HepG2 (cell line): Measurements from ENCODE around the gene CHID1. TPM values are rescaled to one million over a fixed set of nuclear protein-coding genes. Genes with fewer than 3 reads are reported as not detected.

Experiments
- ESRRA ChIP-seq: sonication (generic); formaldehyde crosslinking; IDR thresholded peaks from 2 replicates; pipeline ENCODE4 v1.5.1; 2020; ENCODE audit warnings: mild to moderate bottlenecking, low read depth, missing genetic modification reagents
- KIAA2018 ChIP-seq: sonication (generic); formaldehyde crosslinking; IDR thresholded peaks from 2 replicates; pipeline ENCODE4 v1.5.0; 2020; ENCODE audit warnings: mild to moderate bottlenecking, missing genetic modification reagents, borderline replicate concordance
- LBX2 ChIP-seq: sonication (generic); formaldehyde crosslinking; IDR thresholded peaks from 2 replicates; pipeline ENCODE4 v1.5.0; 2020; ENCODE audit warnings: missing genetic modification reagents, mild to moderate bottlenecking, borderline replicate concordance
- MED13 ChIP-seq: sonication (generic); formaldehyde crosslinking; IDR thresholded peaks from 2 replicates; pipeline ENCODE4 v1.5.0; 2020; ENCODE audit warnings: missing genetic modification reagents
- MXI1 ChIP-seq: IDR thresholded peaks from 3 replicates; pipeline ENCODE4 v1.6.1; 2012; ENCODE audit warnings: low read depth, low read length, inconsistent platforms, borderline replicate concordance
- ZNF205 ChIP-seq: IDR thresholded peaks from 2 replicates; pipeline ENCODE4 v1.6.1; 2018; ENCODE audit warnings: missing biosample characterization, missing genetic modification reagents
- ZNF274 ChIP-seq: sonication (generic); formaldehyde crosslinking; IDR thresholded peaks from 2 replicates; pipeline ENCODE4 v1.5.1; 2020; ENCODE audit warnings: mild to moderate bottlenecking, missing genetic modification reagents
- ZNF317 ChIP-seq: sonication (generic); formaldehyde crosslinking; IDR thresholded peaks from 2 replicates; pipeline ENCODE4 v1.5.0; 2020; ENCODE audit warnings: mild to moderate bottlenecking, missing genetic modification reagents
- ZNF546 ChIP-seq: sonication (generic); formaldehyde crosslinking; conservative IDR thresholded peaks from 2 replicates; pipeline ENCODE4 v1.8.1; 2023; ENCODE audit warnings: mild to moderate bottlenecking, missing genetic modification reagents
- ZNF557 ChIP-seq: sonication (generic); formaldehyde crosslinking; IDR thresholded peaks from 2 replicates; pipeline ENCODE4 v1.4.0; 2020; ENCODE audit warnings: missing genetic modification reagents
- polyA plus RNA-seq, 8 experiments: library from polyadenylated mRNA; depleted of rRNA in 3 of 8; stranded (reverse) in 7 of 8; unstranded in 1 of 8; fragments of >200 nt; fragmentation: Illumina TruSeq in 4 of 8; extraction: Trizol in 4 of 8; gene quantifications; 2 replicates each; pipeline versions ENCODE4 v1.2.1 to v1.2.3, GENCODE V29; 2011 to 2016; ENCODE audit warnings: low read depth in 4 of 8, missing spikeins in 1 of 8, mixed read lengths in 1 of 8; ENCODE audit not compliant: insufficient read depth in 1 of 8
- total RNA-seq, 5 experiments: library from RNA; depleted of rRNA; stranded (reverse); fragments of >200 nt; fragmentation: Illumina TruSeq; extraction: Trizol; gene quantifications; 2 replicates each; pipeline ENCODE4 v1.2.3, GENCODE V29; 2016; ENCODE audit warnings: low read depth in 1 of 5
- TF ChIP-seq, protein P1 (sequence below), 2 experiments: IDR thresholded peaks; 2 replicates each; pipeline ENCODE4 v1.6.1; 2011 to 2012; ENCODE audit warnings: low read length in 2 of 2, borderline replicate concordance in 1 of 2, low read depth in 1 of 2, mild to moderate bottlenecking in 1 of 2, moderate library complexity in 1 of 2
- TF ChIP-seq, protein P2 (sequence below): sonication (generic); formaldehyde crosslinking; IDR thresholded peaks from 2 replicates; pipeline ENCODE4 v1.4.0; 2020; ENCODE audit warnings: missing genetic modification reagents

CHID1 gene
- total and polyA plus RNA-seq, 2 of the 13 experiments (the other 11 are each of a cell fraction or from before 2014, with no cell fraction given) = 65.1 to 93.6 TPM

DNA sequence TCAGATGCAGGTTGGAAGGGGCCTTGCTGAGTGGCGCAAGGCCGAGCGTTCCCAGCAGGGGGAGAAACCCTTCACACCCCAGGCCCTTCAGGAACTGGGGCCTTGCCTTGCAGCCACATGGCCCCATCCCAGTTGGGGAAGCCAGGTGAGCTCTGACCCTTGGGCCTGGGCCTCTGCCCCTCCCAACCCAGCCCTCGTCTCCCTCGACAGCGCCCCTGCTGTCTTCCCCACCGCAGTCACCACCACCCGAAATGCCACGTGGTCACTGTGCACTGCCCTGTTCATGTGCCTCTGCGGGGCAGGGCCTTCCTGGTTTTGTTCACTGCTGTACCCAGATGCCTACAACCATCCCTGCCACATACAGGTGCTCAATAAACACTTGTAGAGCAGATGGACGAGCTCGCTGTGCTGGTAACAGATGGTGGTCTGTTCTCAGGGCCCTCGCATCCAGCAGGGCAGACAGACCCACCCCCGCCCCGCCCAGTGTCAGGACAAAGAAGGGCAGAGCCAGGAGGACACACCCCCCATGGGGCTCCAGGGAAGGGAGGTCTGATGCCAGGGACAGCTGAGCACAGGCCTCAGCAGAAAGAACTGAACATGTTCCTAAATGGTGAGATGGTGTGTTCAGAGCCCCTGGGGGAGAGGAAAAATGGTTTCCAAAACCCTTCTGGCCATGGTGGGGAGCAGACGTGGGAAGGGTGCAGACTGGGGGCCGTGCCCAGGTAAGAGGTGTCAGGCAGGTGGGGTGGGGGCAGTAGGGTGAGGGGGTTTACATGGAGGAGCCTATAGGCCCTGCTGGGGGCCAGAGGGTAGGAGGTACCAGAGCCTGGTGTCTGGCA is 72.0 kb downstream of the CHID1 start (continued):
- TF ChIP-seq KIAA2018 (CRISPR knock-in tag) (no peak), LBX2 (CRISPR knock-in tag) (no peak), ZNF546 (CRISPR knock-in tag) (no peak), MED13 (CRISPR knock-in tag) (no peak), ESRRA (CRISPR knock-in tag) (no peak), ZNF274 (CRISPR knock-in tag) (no peak), ZNF317 (CRISPR knock-in tag) (no peak), ZNF557 (CRISPR knock-in tag) (no peak), ZNF205 (CRISPR knock-in tag) (0 out of 2 replicates have a peak, but pooled peaks have one; percentile 42), MXI1 (peak; percentile 78; the same call in 1 of the 3 replicates)
- TF ChIP-seq, protein P1, sequence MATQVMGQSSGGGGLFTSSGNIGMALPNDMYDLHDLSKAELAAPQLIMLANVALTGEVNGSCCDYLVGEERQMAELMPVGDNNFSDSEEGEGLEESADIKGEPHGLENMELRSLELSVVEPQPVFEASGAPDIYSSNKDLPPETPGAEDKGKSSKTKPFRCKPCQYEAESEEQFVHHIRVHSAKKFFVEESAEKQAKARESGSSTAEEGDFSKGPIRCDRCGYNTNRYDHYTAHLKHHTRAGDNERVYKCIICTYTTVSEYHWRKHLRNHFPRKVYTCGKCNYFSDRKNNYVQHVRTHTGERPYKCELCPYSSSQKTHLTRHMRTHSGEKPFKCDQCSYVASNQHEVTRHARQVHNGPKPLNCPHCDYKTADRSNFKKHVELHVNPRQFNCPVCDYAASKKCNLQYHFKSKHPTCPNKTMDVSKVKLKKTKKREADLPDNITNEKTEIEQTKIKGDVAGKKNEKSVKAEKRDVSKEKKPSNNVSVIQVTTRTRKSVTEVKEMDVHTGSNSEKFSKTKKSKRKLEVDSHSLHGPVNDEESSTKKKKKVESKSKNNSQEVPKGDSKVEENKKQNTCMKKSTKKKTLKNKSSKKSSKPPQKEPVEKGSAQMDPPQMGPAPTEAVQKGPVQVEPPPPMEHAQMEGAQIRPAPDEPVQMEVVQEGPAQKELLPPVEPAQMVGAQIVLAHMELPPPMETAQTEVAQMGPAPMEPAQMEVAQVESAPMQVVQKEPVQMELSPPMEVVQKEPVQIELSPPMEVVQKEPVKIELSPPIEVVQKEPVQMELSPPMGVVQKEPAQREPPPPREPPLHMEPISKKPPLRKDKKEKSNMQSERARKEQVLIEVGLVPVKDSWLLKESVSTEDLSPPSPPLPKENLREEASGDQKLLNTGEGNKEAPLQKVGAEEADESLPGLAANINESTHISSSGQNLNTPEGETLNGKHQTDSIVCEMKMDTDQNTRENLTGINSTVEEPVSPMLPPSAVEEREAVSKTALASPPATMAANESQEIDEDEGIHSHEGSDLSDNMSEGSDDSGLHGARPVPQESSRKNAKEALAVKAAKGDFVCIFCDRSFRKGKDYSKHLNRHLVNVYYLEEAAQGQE (IDR thresholded peaks at IDR 0.05; ENCODE audit: borderline replicate concordance in 1 of 2, low read depth in 1 of 2, low read length in 2 of 2) = 0 out of 4 replicates have a peak, but pooled peaks of 1 of the 2 experiments have one; percentile 16
- TF ChIP-seq, protein P2, sequence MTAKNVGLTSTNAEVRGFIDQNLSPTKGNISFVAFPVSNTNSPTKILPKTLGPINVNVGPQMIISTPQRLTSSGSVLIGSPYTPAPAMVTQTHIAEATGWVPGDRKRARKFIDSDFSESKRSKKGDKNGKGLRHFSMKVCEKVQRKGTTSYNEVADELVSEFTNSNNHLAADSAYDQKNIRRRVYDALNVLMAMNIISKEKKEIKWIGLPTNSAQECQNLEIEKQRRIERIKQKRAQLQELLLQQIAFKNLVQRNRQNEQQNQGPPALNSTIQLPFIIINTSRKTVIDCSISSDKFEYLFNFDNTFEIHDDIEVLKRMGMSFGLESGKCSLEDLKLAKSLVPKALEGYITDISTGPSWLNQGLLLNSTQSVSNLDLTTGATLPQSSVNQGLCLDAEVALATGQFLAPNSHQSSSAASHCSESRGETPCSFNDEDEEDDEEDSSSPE (CRISPR knock-in tag) = peak; percentile 79
